GM21447 (cell line): Measurements from ENCODE around the gene NAP1L4.
"Not testable (repeated sequence)": the region's sequence is repeated elsewhere in the genome, so short reads cannot be mapped to it uniquely, and the experiment has no call there.

Source experiments
- ATAC-seq: cut with Tn5 transposase; IDR thresholded peaks from one replicate; pipeline ENCODE4 v1.9.1; 2021; ENCODE audit not compliant: unreplicated experiment

NAP1L4 gene

DNA sequence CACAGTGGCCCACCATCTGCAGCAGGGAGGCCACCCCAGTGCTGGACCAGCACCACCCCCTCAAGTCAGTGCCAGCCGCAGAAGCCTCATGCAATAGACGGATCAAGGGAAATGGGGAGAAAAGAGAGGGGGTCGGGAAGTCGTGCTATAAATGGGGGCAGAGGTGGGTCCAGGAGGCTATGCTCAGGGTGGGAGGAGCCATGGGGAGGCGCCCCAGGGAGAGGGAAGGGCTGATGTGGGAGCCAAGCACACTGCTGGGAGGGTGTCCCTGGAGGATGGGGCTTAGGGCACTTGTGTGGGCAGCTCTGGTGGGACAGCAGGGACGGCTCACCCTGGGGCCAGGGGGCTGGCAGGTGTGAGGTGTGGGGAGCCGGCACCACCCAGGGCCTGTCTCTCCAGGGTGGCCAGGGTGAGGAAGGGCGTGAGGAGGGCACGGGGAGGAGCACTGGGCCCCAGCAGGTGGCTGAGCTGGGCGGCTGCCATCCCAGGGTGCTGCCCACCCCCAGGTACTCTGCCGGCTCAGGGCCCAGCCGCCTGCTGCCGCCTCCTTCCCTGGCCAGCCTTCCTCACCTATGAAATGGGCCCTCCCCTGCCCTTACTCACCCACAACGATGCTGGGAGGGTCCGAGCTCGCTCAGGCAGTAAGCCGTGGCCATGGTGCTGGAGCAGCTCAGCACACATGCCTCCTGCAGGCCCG, 80.9 kb downstream of the NAP1L4 start:
- no peak for ATAC-seq

DNA sequence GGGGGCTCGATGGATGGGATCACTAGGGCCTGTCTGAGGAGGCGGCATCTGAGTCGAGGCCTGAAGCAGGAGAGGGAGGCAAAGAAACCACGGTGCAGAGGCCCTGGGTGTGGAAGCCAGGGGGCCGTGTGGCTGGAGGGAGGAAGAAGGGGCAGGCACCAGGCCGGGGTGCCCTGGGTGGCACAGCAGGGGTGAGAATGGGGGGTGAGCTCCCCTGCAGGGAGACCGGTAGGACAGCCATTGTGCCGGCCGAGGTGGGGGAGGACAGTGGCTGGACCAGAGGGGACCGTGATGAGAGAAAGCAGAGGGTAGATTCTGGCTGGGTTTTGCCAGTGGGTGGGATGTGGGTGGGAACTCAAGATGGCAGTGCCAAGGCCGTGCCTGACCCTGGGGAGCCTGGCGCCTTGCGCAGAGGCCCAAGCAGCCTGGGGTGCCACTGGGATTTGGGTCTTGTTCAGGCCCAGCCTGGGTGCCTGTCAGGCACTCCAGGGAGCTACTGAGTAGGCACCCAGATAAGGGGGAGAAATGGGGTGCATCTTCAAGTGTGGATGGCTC, 81.7 kb downstream of the NAP1L4 start:
- ATAC-seq: no peak

GRCh38 chr11:2909133-2909902, 82.8 kb downstream of the NAP1L4 start:
- no peak for ATAC-seq

- no peak for ATAC-seq
Observed at GRCh38 chr11:2908130-2908529, 84.0 kb downstream of the NAP1L4 start.

- not testable (repeated sequence) for ATAC-seq
Observed at GRCh38 chr11:2905299-2905698, 86.8 kb downstream of the NAP1L4 start.

DNA sequence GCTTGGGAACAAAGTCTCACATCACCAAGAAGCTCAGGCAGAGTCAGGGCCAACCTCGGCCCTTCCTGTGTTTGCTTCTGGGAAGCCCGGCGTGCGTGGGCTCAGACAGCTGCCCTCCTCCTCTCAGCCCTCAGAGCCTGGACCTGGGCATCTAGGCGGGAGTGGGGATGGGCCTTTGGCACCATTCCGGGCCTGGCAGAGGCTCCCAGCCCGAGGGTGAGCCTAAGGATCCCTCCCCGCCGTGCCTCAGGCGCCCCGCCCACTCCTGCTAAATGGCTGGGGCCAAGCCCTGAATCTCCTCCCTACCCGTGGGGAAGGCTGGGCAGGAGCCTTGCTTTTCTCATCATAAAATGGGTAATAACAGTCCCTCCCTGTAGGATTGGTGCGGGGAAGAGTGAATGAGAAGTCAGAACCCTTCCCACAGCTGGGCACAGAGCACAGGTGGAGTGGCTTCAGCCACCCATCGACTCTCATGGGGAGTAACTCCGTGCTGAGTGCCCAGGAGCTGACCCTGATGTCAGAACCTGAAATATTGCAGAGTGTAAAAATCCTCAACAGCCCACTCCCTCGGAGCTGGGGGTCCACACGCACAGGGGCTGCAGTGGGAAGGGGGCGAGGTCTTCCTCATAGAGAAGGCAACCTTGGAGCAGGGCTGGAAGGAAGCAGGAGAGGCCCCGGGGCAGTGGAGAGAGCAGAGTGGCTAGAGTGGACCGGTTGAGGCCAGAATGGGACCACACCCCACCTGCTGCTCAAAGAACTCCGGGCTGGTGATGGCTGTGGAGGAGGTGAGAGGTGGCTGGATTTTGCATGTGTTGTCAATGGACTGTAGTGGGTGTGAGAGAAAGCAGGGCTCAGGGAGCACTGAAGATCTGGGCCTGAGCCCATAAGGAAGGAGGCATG, 87.7 kb downstream of the NAP1L4 start:
- ATAC-seq: no peak

DNA sequence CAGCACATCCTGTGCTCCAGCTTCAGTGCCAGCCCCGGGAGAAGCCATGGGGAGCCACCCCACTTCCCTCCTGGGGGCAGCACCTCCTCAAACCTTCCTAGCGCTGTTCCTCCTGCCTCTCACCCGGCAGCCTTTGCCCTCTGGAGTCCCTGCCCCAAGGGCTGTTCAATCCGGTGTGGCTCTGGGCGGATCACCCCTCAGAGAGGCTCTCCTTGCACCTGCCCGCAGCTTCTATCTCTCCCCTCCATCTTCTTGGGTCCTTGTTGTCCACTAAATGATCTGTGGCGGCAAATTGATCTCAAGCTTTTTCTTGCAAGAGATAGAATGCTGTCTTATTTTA, 88.5 kb downstream of the NAP1L4 start:
- ATAC-seq: no peak

- ATAC-seq: peak; percentile 6
Observed at GRCh38 chr11:2902784-2903671, 89.1 kb downstream of the NAP1L4 start.

DNA sequence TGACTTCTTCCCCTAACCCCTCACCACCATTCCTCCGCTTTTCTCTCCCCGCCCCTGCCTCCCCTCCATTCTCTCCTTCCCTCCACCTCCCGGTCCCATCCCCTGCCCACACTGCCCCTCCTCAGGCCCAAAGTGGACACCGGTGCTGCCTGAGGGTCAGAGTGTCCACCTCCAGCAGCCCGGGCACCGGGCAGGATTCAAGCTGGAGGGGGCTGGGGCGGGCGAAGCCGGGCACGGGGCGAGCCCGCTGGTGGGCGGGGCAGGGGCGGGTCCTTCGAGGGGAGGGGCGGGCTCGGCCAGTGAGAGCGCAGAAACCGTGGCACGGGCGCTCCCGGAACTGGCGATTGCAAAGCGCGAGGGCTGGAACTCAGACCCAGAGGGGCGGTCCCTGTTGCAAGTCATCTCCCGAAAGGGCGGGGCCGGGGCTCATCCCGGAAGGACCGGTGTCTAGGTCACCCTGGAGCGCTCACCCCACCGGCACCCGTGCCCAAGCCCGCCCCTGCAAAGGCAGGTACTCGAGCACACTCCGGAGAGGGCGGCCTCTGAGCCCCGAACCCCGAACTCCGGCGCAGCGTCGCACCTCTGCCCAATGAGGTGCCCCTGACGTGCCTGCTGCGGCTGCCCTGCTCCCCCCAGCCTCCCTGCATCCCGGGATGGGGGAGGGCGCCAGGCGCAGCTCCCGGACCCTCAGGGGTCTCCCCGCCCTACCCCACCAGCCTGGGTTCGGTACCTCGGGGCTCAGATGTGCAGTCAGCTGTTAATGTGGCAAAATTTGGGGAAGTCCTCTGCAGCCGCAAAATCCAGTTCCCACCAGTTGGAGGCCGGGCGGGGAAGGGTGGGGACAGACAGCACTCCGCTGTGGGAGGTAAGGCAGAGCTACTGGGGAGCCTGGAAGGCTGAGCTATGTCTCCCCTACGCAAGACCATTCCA, 90.0 kb downstream of the NAP1L4 start:
- peak; percentile 95 for ATAC-seq

DNA sequence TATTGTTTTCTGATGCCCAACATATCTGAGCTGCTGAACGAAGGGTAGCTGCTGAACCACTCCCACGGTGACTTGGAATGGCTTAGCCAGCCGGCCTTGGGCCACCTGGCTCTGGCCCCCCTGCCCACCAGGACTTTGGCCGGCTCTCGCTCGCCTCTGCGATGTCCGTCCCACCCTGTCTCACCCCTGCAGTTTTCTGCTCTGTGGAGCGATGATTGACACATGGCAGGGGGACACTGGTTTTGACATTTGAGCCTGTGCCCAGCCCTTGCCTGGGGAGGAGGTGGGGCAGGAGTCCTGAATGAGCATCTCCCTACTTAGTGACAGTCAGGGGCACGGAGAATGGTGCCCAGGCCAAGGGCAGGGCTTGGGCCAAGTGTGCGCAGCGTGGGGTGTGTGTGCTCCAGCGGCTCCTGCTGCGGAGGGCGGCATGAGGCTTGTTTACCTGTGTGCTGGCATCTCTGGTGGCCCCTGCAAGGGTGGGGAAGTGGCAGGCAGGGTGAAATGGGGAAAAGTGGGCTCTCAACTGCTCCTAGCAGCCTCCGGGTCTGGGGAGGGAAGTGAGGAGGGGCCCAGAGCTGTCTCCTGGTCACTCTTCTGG, 90.8 kb downstream of the NAP1L4 start:
- no peak for ATAC-seq

DNA sequence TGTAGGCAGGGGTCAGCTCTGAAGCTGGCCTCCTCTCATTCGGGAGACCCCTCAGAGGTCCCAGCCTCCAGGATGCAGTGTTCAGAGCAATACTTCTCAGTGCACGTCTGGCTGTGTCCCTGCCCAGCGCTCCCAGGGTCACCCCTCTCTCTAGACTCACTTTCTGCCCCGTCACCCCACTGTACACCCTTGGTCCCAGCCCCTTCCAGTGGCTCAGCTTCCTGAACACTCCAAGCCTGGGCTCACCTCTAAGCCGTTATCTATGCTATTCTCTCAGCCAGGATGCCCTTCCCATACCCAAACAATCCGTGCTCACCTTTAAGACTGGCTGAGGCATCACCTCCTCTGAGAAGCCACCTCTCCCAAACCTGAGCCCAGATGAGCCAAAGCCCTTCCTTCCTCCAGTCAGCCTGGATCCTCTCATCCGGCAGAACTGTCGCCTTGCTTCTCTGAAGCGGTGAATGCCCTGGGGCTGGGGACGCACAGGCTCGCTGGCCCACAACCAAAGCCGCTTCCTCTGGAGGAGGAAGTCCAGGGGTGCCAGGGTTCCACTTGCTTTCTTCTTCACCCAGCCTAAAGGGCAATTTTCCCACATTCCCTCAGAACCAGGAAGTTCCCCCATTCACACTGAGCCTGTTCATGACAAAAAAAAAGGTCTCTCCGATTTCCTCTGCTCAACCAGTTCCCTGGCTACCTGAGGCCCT, 92.9 kb downstream of the NAP1L4 start:
- ATAC-seq: no peak

- ATAC-seq: no peak
Observed at GRCh38 chr11:2898366-2899079, 93.6 kb downstream of the NAP1L4 start.

- no peak for ATAC-seq
Observed at GRCh38 chr11:2897048-2897447, 95.1 kb downstream of the NAP1L4 start.

DNA sequence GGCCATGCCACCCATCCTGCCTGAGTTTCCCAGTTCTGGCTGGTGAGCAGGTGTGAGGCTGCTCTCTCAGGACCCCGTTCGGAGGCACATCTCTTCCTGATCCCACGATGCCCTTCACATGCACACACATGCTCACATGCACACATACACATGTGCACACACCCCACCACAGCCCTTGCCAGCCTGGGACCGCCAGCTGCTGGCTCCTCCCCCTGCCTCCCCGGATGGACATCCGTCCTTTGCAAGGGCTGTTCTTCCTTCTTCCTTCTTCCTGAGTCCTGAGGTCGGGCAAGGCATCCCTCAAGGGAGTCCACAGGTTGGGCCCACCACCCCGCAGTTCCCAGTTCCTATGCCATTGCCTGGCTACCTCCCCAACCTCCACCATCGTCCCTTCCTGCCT, 96.1 kb downstream of the NAP1L4 start:
- ATAC-seq: no peak
